Measurements from ENCODE around the gene MAP4K2.
"Not testable (repeated sequence)": the region's sequence is repeated elsewhere in the genome, so short reads cannot be mapped to it uniquely, and the experiment has no call there.

Gene MAP4K2

GRCh38 chr11:64803158-64803845 is at the start of gene MAP4K2:
Gene MAP4K2 (minus strand): TSS chr11:64803214. CDS start chr11:64803149, 65 bp downstream.
- peak; percentile 36 to 63 for DNase-seq

GRCh38 chr11:64851831-64852351 is 48.9 kb upstream of the MAP4K2 start:
- DNase-seq, result no peak

GRCh38 chr11:64850979-64851567 is 48.1 kb upstream of the MAP4K2 start:
- no peak for DNase-seq

GRCh38 chr11:64849598-64850356 is 46.8 kb upstream of the MAP4K2 start:
- no peak for DNase-seq

- no peak for DNase-seq
These were observed 46.0 kb upstream of the MAP4K2 start for GRCh38 chr11:64848826-64849597.

- DNase-seq, result no peak
These were observed 45.3 kb upstream of the MAP4K2 start for GRCh38 chr11:64848214-64848825.

GRCh38 chr11:64846998-64847666 is 44.1 kb upstream of the MAP4K2 start:
- DNase-seq, result peak; percentile 73 to 76

- DNase-seq, result not testable (repeated sequence)
These were observed 42.7 kb upstream of the MAP4K2 start for GRCh38 chr11:64845776-64846129.

GRCh38 chr11:64845129-64845775 is 42.2 kb upstream of the MAP4K2 start:
- no peak for DNase-seq

- peak; percentile 57 for DNase-seq
These were observed 41.5 kb upstream of the MAP4K2 start, which contains the start of gene CDC42BPG for GRCh38 chr11:64844330-64845128. Gene CDC42BPG (minus strand): TSS chr11:64844653. CDS start chr11:64844569, 84 bp downstream.

GRCh38 chr11:64843686-64844329 is 40.8 kb upstream of the MAP4K2 start:
- no peak for DNase-seq

- DNase-seq, result no peak
These were observed 40.1 kb upstream of the MAP4K2 start for GRCh38 chr11:64842851-64843685.

GRCh38 chr11:64842366-64842759 is 39.3 kb upstream of the MAP4K2 start:
- no peak for DNase-seq

GRCh38 chr11:64841592-64842365 is 38.8 kb upstream of the MAP4K2 start:
- DNase-seq, result no peak

- DNase-seq, result no peak
These were observed 37.1 kb upstream of the MAP4K2 start for GRCh38 chr11:64839887-64840782.

GRCh38 chr11:64839335-64839734 is 36.3 kb upstream of the MAP4K2 start:
- DNase-seq, result no peak

All from AML-193 (cell line).